Type B pancreatic cell (in vitro differentiated cells): Measurements from ENCODE around the gene TMEM223. TPM values are rescaled to one million over a fixed set of nuclear protein-coding genes. Genes with fewer than 3 reads are reported as not detected.
"Not testable (repeated sequence)": the region's sequence is repeated elsewhere in the genome, so short reads cannot be mapped to it uniquely, and the experiment has no call there.

Experiments used
- DNase-seq: peaks from one replicate; pipeline ENCODE4 v3.0.0; 2021; ENCODE audit warnings: mixed read lengths; ENCODE audit not compliant: unreplicated experiment; ENCODE audit errors: extremely low spot score
- H3K27ac Mint-ChIP-seq: 2 replicates; pipeline ENCODE4 v1.8.0; 2021; ENCODE audit warnings: mild to moderate bottlenecking, mixed read lengths
- H3K27me3 Mint-ChIP-seq: 2 replicates; pipeline ENCODE4 v1.8.0; 2021; ENCODE audit warnings: mixed read lengths
- H3K36me3 Mint-ChIP-seq: 2 replicates; pipeline ENCODE4 v1.8.0; 2021; ENCODE audit warnings: mixed read lengths
- H3K4me1 Mint-ChIP-seq: one replicate; pipeline ENCODE4 v1.8.0; 2021; ENCODE audit warnings: mixed read lengths; ENCODE audit not compliant: unreplicated experiment
- H3K4me3 Mint-ChIP-seq: 2 replicates; pipeline ENCODE4 v1.8.0; 2021; ENCODE audit warnings: mild to moderate bottlenecking, mixed read lengths
- H3K9me3 Mint-ChIP-seq: 2 replicates; pipeline ENCODE4 v1.8.0; 2021; ENCODE audit warnings: mixed read lengths
- total RNA-seq: library from RNA; stranded (reverse); gene quantifications from 2 replicates; pipeline ENCODE4 v1.2.1, GENCODE V29; 2021; ENCODE audit warnings: low replicate concordance
- TF ChIP-seq, protein P1 (sequence below): fragments of 200-600 bp; sonication (generic); conservative IDR thresholded peaks from 2 replicates; pipeline ENCODE4 v1.5.0; 2021; ENCODE audit warnings: antibody characterized with exemption, mild to moderate bottlenecking

TMEM223 gene
- total RNA-seq, 1 donor from 2014 or later, result 21.9 TPM

GRCh38 chr11:62771144-62772021 is 20.4 kb downstream of the TMEM223 start, which contains the start of gene TAF6L:
TAF6L (plus strand) TSS chr11:62771396; CDS start chr11:62775784, 4,388 bp downstream.
- H3K36me3 Mint-ChIP-seq, result peaks cover 7% of the 10 kb centered on the region
- peak within 1 kb of the TSS; percentile 93 for H3K27ac Mint-ChIP-seq
- TF ChIP-seq, protein P1, sequence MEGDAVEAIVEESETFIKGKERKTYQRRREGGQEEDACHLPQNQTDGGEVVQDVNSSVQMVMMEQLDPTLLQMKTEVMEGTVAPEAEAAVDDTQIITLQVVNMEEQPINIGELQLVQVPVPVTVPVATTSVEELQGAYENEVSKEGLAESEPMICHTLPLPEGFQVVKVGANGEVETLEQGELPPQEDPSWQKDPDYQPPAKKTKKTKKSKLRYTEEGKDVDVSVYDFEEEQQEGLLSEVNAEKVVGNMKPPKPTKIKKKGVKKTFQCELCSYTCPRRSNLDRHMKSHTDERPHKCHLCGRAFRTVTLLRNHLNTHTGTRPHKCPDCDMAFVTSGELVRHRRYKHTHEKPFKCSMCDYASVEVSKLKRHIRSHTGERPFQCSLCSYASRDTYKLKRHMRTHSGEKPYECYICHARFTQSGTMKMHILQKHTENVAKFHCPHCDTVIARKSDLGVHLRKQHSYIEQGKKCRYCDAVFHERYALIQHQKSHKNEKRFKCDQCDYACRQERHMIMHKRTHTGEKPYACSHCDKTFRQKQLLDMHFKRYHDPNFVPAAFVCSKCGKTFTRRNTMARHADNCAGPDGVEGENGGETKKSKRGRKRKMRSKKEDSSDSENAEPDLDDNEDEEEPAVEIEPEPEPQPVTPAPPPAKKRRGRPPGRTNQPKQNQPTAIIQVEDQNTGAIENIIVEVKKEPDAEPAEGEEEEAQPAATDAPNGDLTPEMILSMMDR, result no peak
- H3K27me3 Mint-ChIP-seq, result no peaks in the 10 kb centered on the region
- DNase-seq, result peak; percentile 94
- peaks cover 17% of the 10 kb centered on the region for H3K4me1 Mint-ChIP-seq
- H3K9me3 Mint-ChIP-seq, result no peaks in the 10 kb centered on the region
- peak within 1 kb of the TSS; percentile 90 for H3K4me3 Mint-ChIP-seq

DNA sequence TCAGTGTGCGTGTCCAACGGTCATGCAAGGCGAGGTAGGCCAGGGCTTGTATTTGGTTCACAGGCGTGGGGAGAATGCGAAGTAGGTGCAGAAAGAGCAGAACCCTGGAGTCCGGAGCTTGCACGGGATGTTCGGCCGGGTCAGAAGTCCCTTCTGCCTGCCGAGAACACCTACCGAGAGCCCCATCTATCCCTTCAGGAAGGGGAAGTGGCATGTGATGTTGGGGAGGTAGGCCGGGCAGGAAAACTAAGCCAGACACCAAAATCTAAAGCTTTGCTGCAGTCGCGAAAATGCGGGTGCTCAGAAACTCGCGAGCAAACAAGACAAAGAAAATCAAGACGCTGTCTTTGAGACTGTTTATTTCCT is 21.0 kb downstream of the TMEM223 start:
- no peak for DNase-seq
- TF ChIP-seq, protein P1, result no peak
- peak overlapping the region; percentile 93 for H3K27ac Mint-ChIP-seq

DNA sequence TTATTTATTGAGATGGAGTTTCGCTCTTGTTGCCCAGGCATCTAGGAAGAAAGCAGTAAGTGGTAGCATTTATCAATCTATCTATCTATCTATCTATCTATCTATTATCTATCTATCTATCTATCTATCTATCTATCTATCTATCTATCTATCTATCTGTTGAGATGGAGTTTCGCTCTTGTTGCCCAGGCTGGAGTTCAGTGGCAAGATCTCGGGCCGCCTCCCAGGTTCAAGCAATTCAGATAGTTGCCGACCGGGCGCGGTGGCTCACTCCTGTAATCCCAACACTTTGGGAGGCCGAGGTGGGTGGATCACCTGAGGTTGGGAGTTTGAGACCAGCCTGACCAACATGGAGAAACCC is 31.0 kb downstream of the TMEM223 start:
- not testable (repeated sequence) for H3K36me3 Mint-ChIP-seq, DNase-seq, H3K9me3 Mint-ChIP-seq, H3K4me1 Mint-ChIP-seq, H3K27me3 Mint-ChIP-seq, H3K27ac Mint-ChIP-seq
- peak overlapping the region; percentile 94 for H3K4me3 Mint-ChIP-seq

More for the DNA sequence above, 21.0 kb downstream of the TMEM223 start:
- H3K27me3 Mint-ChIP-seq, result no peaks in the 10 kb centered on the region
- H3K36me3 Mint-ChIP-seq, result peaks cover 8% of the 10 kb centered on the region
- H3K4me3 Mint-ChIP-seq, result peak overlapping the region; percentile 90
- H3K4me1 Mint-ChIP-seq, result peaks cover 17% of the 10 kb centered on the region
- H3K9me3 Mint-ChIP-seq, result no peaks in the 10 kb centered on the region

DNA sequence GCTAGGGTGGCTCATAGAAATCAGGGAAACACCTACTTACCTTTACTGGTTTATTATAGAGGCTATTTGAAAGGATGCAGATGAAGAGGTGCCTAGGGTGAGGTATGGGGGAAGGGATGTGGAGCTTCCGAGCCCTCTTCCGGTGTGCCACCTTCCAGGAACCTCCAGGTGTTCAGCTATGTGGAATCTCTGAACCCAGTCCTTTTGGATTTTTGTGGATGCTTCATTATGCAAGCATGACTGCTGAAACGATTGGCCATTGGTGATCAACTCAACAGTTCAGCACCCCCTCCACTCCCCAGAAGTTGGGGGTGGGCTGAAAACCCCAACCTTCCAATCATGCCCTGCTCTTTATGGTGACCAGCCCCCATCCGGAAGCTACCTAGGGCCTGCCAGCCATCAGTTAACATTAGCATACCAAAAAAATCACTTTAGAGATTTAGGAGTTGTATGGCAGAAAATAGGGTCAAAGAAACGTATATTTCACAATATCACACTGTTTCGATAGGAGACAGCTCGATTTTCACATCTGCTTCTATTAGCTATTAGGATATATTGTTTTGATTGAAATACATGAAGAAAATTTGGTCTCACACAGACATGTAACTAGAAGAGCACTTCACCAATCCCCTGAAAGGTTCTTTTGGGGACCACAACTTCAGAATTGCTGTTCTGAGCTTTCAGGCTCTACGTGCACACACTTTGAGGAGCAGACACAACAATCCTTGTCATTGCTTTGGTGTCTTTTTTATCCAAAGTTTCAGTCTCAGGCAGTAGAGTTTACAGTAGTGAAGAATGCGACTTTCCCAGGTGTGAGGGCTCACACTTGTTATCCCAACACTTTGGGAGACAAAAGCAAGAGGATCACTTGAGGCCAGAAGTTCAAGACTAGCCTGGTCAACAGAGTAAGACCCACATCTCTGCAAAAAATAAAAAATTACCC is 33.7 kb downstream of the TMEM223 start:
- H3K27me3 Mint-ChIP-seq, result no peaks in the 10 kb centered on the region
- no peak overlapping the region for H3K27ac Mint-ChIP-seq
- no peak for DNase-seq
- peaks cover 18% of the 10 kb centered on the region for H3K4me1 Mint-ChIP-seq
- H3K36me3 Mint-ChIP-seq, result peaks cover 8% of the 10 kb centered on the region
- no peaks in the 10 kb centered on the region for H3K9me3 Mint-ChIP-seq
- no peak overlapping the region for H3K4me3 Mint-ChIP-seq
- TF ChIP-seq, protein P1, result no peak

- no peaks in the 10 kb centered on the region for H3K27me3 Mint-ChIP-seq
- H3K4me3 Mint-ChIP-seq, result peak overlapping the region; percentile 74
- H3K4me1 Mint-ChIP-seq, result peaks cover 10% of the 10 kb centered on the region
- peaks cover 5% of the 10 kb centered on the region for H3K36me3 Mint-ChIP-seq
- no peaks in the 10 kb centered on the region for H3K9me3 Mint-ChIP-seq
- TF ChIP-seq, protein P1, result no peak
- no peak for DNase-seq
- H3K27ac Mint-ChIP-seq, result no peak overlapping the region
Measured at GRCh38 chr11:62755086-62755615, 36.7 kb downstream of the TMEM223 start.
